HG03159 (cell line): ENCODE results near the gene DFFB.

Source experiments
- ATAC-seq: cut with Tn5 transposase; IDR thresholded peaks from one replicate; pipeline ENCODE4 v1.9.1; 2021; ENCODE audit warnings: mild to moderate bottlenecking, moderate library complexity; ENCODE audit not compliant: unreplicated experiment

Gene DFFB

DNA sequence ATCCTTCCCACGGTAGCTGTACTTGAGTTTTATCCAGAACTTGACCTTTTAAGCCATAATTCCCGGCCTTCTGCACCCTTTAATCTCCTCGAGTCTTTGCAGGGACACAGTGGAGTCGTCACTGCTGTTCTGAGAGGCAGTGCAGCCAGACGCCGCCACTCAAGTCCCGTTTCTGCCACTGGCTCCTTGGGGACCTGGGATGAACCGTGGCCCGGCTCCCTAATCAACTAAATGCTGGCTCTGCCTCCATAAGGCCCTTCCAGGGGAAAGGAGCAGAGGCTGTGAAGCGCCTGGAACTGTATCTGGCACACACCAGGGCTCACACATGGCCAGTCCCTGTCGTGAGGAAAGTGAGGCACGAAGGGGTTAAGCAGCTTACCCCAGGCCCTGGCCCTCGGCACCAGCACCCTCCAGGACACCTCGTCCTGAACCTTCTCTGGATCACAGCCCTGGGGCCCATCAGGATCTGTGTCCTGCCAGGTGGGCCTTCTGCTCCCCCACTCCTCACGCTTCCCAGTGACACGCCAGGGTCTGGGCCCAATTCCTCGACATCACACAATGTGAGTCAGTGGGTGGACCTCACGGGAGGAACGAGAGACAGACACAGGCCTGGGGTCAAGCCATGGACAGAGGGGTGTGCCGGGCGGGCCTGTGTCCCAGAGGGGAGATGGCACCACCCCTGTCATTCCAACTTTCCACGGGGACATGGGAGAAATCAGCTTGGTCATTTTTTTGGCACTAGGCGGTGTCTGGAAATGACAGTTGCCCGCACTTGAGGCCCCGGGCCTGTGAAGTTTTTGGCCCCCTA is 66.3 kb downstream of the DFFB start:
- ATAC-seq: no peak

- no peak for ATAC-seq
Measured at GRCh38 chr1:3924186-3924824, 67.0 kb downstream of the DFFB start.

DNA sequence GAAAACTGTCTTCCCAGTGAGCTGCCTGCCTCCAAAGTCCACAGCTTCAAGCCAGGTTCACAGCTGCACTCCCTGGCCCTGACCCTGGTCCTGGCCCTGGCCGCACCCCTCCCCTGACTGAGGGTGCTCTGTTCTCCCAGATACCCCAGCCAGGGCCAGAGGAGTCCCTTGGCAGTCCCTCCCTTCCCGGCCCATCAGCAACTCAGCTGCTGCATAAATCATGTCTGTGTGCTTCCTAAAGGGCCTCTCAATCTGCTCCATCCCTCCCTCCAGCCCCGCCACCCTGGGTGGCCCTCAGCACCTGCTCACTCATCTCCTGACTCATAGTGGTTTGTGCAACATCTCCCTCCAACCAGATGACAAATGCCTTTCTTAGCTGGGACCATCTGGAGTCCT is 67.5 kb downstream of the DFFB start:
- ATAC-seq: no peak

- no peak for ATAC-seq
Measured at GRCh38 chr1:3925256-3925655, 68.0 kb downstream of the DFFB start.

DNA sequence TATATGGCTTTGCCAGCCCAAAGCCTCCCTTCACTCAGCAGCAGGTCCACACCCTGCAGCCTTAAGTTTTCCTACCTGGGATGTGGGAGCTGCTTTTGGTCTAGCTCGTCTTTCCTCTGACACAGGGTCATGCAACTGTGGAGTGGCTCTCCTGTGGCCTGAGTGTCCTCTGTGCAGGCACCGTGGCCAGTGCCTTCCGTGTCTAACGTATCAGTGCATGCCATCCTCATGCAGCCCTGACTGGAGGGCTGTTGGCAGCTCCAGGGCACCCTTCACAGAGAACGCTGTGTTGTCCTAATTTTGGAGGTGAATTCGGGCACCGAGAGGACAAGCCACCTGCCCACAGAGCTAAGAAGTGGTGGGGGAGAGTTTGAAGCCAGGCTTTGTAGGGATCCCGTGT is 68.5 kb downstream of the DFFB start:
- no peak for ATAC-seq

DNA sequence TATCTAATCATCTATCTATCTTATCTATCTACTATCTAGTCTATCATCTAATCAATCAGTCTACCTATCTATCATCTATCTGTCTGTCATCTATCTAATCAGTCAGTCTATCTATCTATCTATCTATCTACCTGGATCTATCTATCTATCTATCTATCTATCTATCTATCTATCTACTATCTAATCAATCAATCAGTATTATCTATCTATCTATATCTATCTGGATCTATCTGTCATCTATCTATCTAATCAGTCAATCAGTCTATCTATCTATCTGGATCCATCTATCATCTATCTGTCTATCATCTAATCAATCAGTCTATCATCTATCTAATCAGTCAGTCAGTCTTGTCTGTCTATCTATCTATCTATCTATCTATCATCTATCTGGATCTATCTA is 69.7 kb downstream of the DFFB start:
- no peak for ATAC-seq

GRCh38 chr1:3928586-3928985 is 71.3 kb downstream of the DFFB start:
- no peak for ATAC-seq

- ATAC-seq: no peak
Measured at GRCh38 chr1:3929126-3929525, 71.8 kb downstream of the DFFB start.

GRCh38 chr1:3930301-3931006 is 73.2 kb downstream of the DFFB start:
- no peak for ATAC-seq

- ATAC-seq: no peak
Measured at GRCh38 chr1:3931007-3931912, 74.0 kb downstream of the DFFB start.

- no peak for ATAC-seq
Measured at GRCh38 chr1:3932156-3932919, 75.1 kb downstream of the DFFB start.
